ENCODE data around the gene ALG2.
A peak's percentile ranks its signal among the peaks of the same experiment; 100 is the strongest.

Gene ALG2

GRCh38 chr9:99190597-99191283 is 31.0 kb downstream of the ALG2 start:
- DNase-seq, result no peak

- DNase-seq, result no peak
Measured at GRCh38 chr9:99189887-99190596, 31.7 kb downstream of the ALG2 start.

- no peak for DNase-seq
Measured at GRCh38 chr9:99189186-99189585, 32.6 kb downstream of the ALG2 start.

GRCh38 chr9:99187311-99187710 is 34.4 kb downstream of the ALG2 start:
- DNase-seq, result no peak

GRCh38 chr9:99185934-99186333 is 35.8 kb downstream of the ALG2 start:
- DNase-seq, result no peak

GRCh38 chr9:99185348-99185632 is 36.5 kb downstream of the ALG2 start:
- DNase-seq, result no peak

GRCh38 chr9:99184475-99185347 is 37.0 kb downstream of the ALG2 start:
- DNase-seq, result peak; percentile 28

GRCh38 chr9:99184110-99184474 is 37.6 kb downstream of the ALG2 start:
- no peak for DNase-seq

GRCh38 chr9:99183616-99184015 is 38.1 kb downstream of the ALG2 start:
- DNase-seq, result no peak

GRCh38 chr9:99182356-99182755 is 39.4 kb downstream of the ALG2 start:
- no peak for DNase-seq

- DNase-seq, result no peak
Measured at GRCh38 chr9:99181621-99182020, 40.1 kb downstream of the ALG2 start.

GRCh38 chr9:99181206-99181605 is 40.5 kb downstream of the ALG2 start:
- no peak for DNase-seq

- no peak for DNase-seq
Measured at GRCh38 chr9:99180662-99181061, 41.1 kb downstream of the ALG2 start.

- no peak for DNase-seq
Measured at GRCh38 chr9:99180199-99180598, 41.5 kb downstream of the ALG2 start.

- no peak for DNase-seq
Measured at GRCh38 chr9:99178912-99179872, 42.5 kb downstream of the ALG2 start.

- no peak for DNase-seq
Measured at GRCh38 chr9:99177576-99178366, 44.0 kb downstream of the ALG2 start.

GRCh38 chr9:99176527-99177013 is 45.2 kb downstream of the ALG2 start:
- DNase-seq, result no peak

- no peak for DNase-seq
Measured at GRCh38 chr9:99173570-99174504, 47.9 kb downstream of the ALG2 start.

- no peak for DNase-seq
Measured at GRCh38 chr9:99172124-99173091, 49.3 kb downstream of the ALG2 start.
